Smooth muscle cell (in vitro differentiated cells): ENCODE data around the gene LILRB1. TPM values are rescaled to one million over a fixed set of nuclear protein-coding genes. Genes with fewer than 3 reads are reported as not detected.

Experiments used
- DNase-seq: peaks from one replicate; lab custom pipeline; 2025; ENCODE audit not compliant: unreplicated experiment; lab: John Stamatoyannopoulos, UW
- H2AFZ ChIP-seq: fragments of 200-600 bp; sonication (generic); 2 replicates; pipeline ENCODE4 v1.6.0; 2016; ENCODE audit warnings: antibody characterized with exemption, low read depth, mild to moderate bottlenecking
- H3F3A ChIP-seq: fragments of 200-600 bp; sonication (generic); 2 replicates; pipeline ENCODE4 v1.6.0; 2017; ENCODE audit warnings: antibody characterized with exemption, low read depth
- H3K27ac ChIP-seq: fragments of 200-600 bp; sonication (generic); 2 replicates; pipeline ENCODE4 v1.5.1; 2016; ENCODE audit warnings: low read depth, mild to moderate bottlenecking
- H3K27me3 ChIP-seq: fragments of 200-600 bp; sonication (generic); 2 replicates; pipeline ENCODE4 v1.6.1; 2016; ENCODE audit warnings: low read depth, mild to moderate bottlenecking
- H3K36me3 ChIP-seq: fragments of 200-600 bp; sonication (generic); 2 replicates; pipeline ENCODE4 v1.5.1; 2016; ENCODE audit warnings: low read depth
- H3K4me1 ChIP-seq: fragments of 200-600 bp; sonication (generic); 2 replicates; pipeline ENCODE4 v1.5.1; 2016; ENCODE audit warnings: low read depth
- H3K4me2 ChIP-seq: fragments of 200-600 bp; sonication (generic); 2 replicates; pipeline ENCODE4 v1.6.0; 2016; ENCODE audit warnings: mild to moderate bottlenecking
- H3K4me3 ChIP-seq: fragments of 200-600 bp; sonication (generic); 2 replicates; pipeline ENCODE4 v1.5.1; 2016; ENCODE audit warnings: mild to moderate bottlenecking
- H3K79me2 ChIP-seq: fragments of 200-600 bp; sonication (generic); 2 replicates; pipeline ENCODE4 v1.6.0; 2016; ENCODE audit warnings: low read depth, mild to moderate bottlenecking
- H3K9ac ChIP-seq: fragments of 200-600 bp; sonication (generic); 2 replicates; pipeline ENCODE4 v1.6.0; 2016; ENCODE audit warnings: low read depth
- H3K9me3 ChIP-seq: fragments of 200-600 bp; sonication (generic); replicated peaks from 2 replicates; pipeline ENCODE4 v1.5.1; 2016; ENCODE audit warnings: low read depth
- H4K20me1 ChIP-seq: fragments of 200-600 bp; sonication (generic); 2 replicates; pipeline ENCODE4 v1.6.0; 2016; ENCODE audit warnings: low read depth
- WGBS: methylation state at CpG from one replicate; pipeline ENCODE4 v1.1.7; 2016; ENCODE audit warnings: low lambda C conversion rate; 5-methylcytosine and 5-hydroxymethylcytosine counted together
- microRNA-seq: library from miRNA; unstranded; fragments of <30 nt; microRNA quantifications from one replicate; pipeline ENCODE4, GENCODE V29; 2016; ENCODE audit warnings: borderline number of aligned reads
- polyA plus RNA-seq: library from polyadenylated mRNA; unstranded; fragments of >200 nt; fragmentation: Nextera tagmentation; extraction: Ambion mirVana; gene quantifications from 2 replicates; pipeline ENCODE4 v1.2.1, GENCODE V29; 2016
- small RNA-seq: library from RNA; depleted of rRNA; stranded (forward); fragments of <200 nt; gene quantifications from one replicate; pipeline ENCODE3, GENCODE V24; 2014
- total RNA-seq: library from RNA; depleted of rRNA; stranded (reverse); fragments of >200 nt; gene quantifications from 2 replicates; pipeline ENCODE4 v1.2.3, GENCODE V29; 2014
- TF ChIP-seq, protein P1 (sequence below): fragments of 200-600 bp; sonication (generic); IDR thresholded peaks from 2 replicates; pipeline ENCODE4 v1.5.1; 2017; ENCODE audit warnings: borderline replicate concordance, mild to moderate bottlenecking, antibody characterized with exemption; ENCODE audit not compliant: insufficient read depth, poor library complexity, severe bottlenecking

LILRB1 gene
- total and polyA plus RNA-seq, 2 experiments from 2014 or later, result not detected

DNA sequence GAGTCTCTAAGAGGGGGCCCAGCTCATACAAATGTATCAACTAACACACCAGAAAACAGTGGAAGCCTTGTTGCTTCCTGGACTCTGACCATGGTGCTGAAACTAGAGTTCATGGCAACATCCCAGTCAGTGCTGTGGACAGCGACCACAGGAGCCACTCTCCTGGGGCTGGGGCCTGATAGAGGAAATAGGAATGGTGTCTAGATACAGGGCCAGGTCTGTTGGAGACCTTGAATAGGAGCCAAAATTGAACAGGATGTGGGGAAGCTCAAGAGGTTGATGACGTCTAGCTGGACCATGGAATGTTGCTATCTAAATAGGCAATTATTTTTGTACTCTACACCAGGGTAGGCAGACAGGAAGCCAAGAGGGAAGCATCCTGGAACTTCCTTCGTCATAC is 54.2 kb downstream of the LILRB1 start:
- Histone ChIP-seq H3K27me3 (no peaks in the 10 kb centered on the region), H3K4me2 (no peak overlapping the region), H4K20me1 (no peaks in the 10 kb centered on the region), H3F3A (no peaks in the 10 kb centered on the region), H2AFZ (no peak overlapping the region), H3K4me3 (no peak overlapping the region), H3K79me2 (no peaks in the 10 kb centered on the region), H3K36me3 (no peaks in the 10 kb centered on the region), H3K9me3 (no peaks in the 10 kb centered on the region), H3K4me1 (no peaks in the 10 kb centered on the region), H3K9ac (no peak overlapping the region), H3K27ac (no peak overlapping the region)
- DNase-seq, result no peak
- WGBS, result 35% methylated on average over 3 of the region's 3 CpGs
- TF ChIP-seq, protein P1, sequence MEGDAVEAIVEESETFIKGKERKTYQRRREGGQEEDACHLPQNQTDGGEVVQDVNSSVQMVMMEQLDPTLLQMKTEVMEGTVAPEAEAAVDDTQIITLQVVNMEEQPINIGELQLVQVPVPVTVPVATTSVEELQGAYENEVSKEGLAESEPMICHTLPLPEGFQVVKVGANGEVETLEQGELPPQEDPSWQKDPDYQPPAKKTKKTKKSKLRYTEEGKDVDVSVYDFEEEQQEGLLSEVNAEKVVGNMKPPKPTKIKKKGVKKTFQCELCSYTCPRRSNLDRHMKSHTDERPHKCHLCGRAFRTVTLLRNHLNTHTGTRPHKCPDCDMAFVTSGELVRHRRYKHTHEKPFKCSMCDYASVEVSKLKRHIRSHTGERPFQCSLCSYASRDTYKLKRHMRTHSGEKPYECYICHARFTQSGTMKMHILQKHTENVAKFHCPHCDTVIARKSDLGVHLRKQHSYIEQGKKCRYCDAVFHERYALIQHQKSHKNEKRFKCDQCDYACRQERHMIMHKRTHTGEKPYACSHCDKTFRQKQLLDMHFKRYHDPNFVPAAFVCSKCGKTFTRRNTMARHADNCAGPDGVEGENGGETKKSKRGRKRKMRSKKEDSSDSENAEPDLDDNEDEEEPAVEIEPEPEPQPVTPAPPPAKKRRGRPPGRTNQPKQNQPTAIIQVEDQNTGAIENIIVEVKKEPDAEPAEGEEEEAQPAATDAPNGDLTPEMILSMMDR, result no peak

Small RNA genes lying within 50 kb of the gene (microRNA-seq; reads per million reads assigned to microRNA genes)
- gene MIR8061, result not detected

Small RNA genes lying within 50 kb of the gene (small RNA-seq; reads per million reads assigned to genes)
- gene AC245036.3 (not detected), gene MIR8061 (not detected)

Other genes starting within 250 kb of the LILRB1 start
- gene TTYH1, start 215.0 kb upstream of the LILRB1 start, total RNA-seq, result 0.40 and 2.6 TPM in 2 replicates
- gene TTYH1, start 215.0 kb upstream of the LILRB1 start, polyA plus RNA-seq, result 0.65 and 2.1 TPM in 2 replicates
- gene LENG8, start 181.3 kb upstream of the LILRB1 start, total RNA-seq, result 32.9 and 39.2 TPM in 2 replicates
- gene LENG8, start 181.3 kb upstream of the LILRB1 start, polyA plus RNA-seq, result 27.6 and 60.1 TPM in 2 replicates
- 1.7 and 4.1 TPM in 2 replicates for gene LENG9, start 166.7 kb upstream of the LILRB1 start, total RNA-seq
- gene LENG9, start 166.7 kb upstream of the LILRB1 start, polyA plus RNA-seq, result 0.57 and 1.3 TPM in 2 replicates
- 33.6 and 74.0 TPM in 2 replicates for gene CDC42EP5, start 157.2 kb upstream of the LILRB1 start, total RNA-seq
- gene CDC42EP5, start 157.2 kb upstream of the LILRB1 start, polyA plus RNA-seq, result 94.1 and 99.8 TPM in 2 replicates
- gene LAIR2, start 127.7 kb upstream of the LILRB1 start, total RNA-seq, result not detected in 2 replicates
- not detected in 2 replicates for gene LAIR2, start 127.7 kb upstream of the LILRB1 start, polyA plus RNA-seq
- not detected in 2 replicates for gene LILRA2, start 56.7 kb upstream of the LILRB1 start, total RNA-seq
- gene LILRA2, start 56.7 kb upstream of the LILRB1 start, polyA plus RNA-seq, result not detected in 2 replicates
- not detected in 2 replicates for gene LILRA1, start 36.9 kb upstream of the LILRB1 start, total RNA-seq
- gene LILRA1, start 36.9 kb upstream of the LILRB1 start, polyA plus RNA-seq, result not detected in 2 replicates
- not detected in 2 replicates for gene LILRB4, start 32.5 kb downstream of the LILRB1 start, total RNA-seq
- not detected in 2 replicates for gene LILRB4, start 32.5 kb downstream of the LILRB1 start, polyA plus RNA-seq
- gene KIR3DL3, start 94.0 kb downstream of the LILRB1 start, total RNA-seq, result not detected in 2 replicates
- not detected in 2 replicates for gene KIR3DL3, start 94.0 kb downstream of the LILRB1 start, polyA plus RNA-seq
- gene KIR2DL3, start 108.0 kb downstream of the LILRB1 start, total RNA-seq, result not detected in 2 replicates
- gene KIR2DL3, start 108.0 kb downstream of the LILRB1 start, polyA plus RNA-seq, result not detected in 2 replicates
- not detected in 2 replicates for gene KIR2DL1, start 139.3 kb downstream of the LILRB1 start, total RNA-seq
- gene KIR2DL1, start 139.3 kb downstream of the LILRB1 start, polyA plus RNA-seq, result not detected in 2 replicates
- not detected in 2 replicates for gene KIR2DL4, start 173.1 kb downstream of the LILRB1 start, total RNA-seq
- gene KIR2DL4, start 173.1 kb downstream of the LILRB1 start, polyA plus RNA-seq, result not detected in 2 replicates
- gene KIR3DL1, start 186.0 kb downstream of the LILRB1 start, total RNA-seq, result not detected in 2 replicates
- gene KIR3DL1, start 186.0 kb downstream of the LILRB1 start, polyA plus RNA-seq, result not detected in 2 replicates
- gene KIR2DS4, start 202.2 kb downstream of the LILRB1 start, total RNA-seq, result not detected in 2 replicates
- gene KIR2DS4, start 202.2 kb downstream of the LILRB1 start, polyA plus RNA-seq, result not detected in 2 replicates
- gene KIR3DL2, start 220.0 kb downstream of the LILRB1 start, total RNA-seq, result not detected in 2 replicates
- not detected in 2 replicates for gene KIR3DL2, start 220.0 kb downstream of the LILRB1 start, polyA plus RNA-seq
- gene FCAR, start 243.8 kb downstream of the LILRB1 start, total RNA-seq, result not detected in 2 replicates
- gene FCAR, start 243.8 kb downstream of the LILRB1 start, polyA plus RNA-seq, result not detected in 2 replicates